ENCODE data around the gene ST6GALNAC1.

Gene ST6GALNAC1

GRCh38 chr17:76685366-76685765 is 41.8 kb upstream of the ST6GALNAC1 start:
- peaks cover 12% of the 10 kb centered on the region for H3K36me3 ChIP-seq (ENCODE audit: low read depth)
- TF ChIP-seq CTCF (IDR thresholded peaks at IDR 0.05; ENCODE audit: poor library complexity, severe bottlenecking): no peak
- no peak overlapping the region for H3K27ac ChIP-seq (ENCODE audit: poor library complexity, severe bottlenecking)
- H3K4me1 ChIP-seq (ENCODE audit: insufficient read depth, poor library complexity, severe bottlenecking): peaks cover 14% of the 10 kb centered on the region
- DNase-seq (ENCODE audit: low spot score): no peak
- no peak overlapping the region for H3K4me3 ChIP-seq (ENCODE audit: severe bottlenecking)
- no peak for ATAC-seq (ENCODE audit: low read depth)
- H3K27me3 ChIP-seq (ENCODE audit: insufficient read depth, poor library complexity, severe bottlenecking): no peaks in the 10 kb centered on the region
- H3K9me3 ChIP-seq (ENCODE audit: severe bottlenecking): no peaks in the 10 kb centered on the region

GRCh38 chr17:76684756-76685155 is 41.2 kb upstream of the ST6GALNAC1 start:
- no peak for TF ChIP-seq CTCF (IDR thresholded peaks at IDR 0.05; ENCODE audit: poor library complexity, severe bottlenecking)
- H3K9me3 ChIP-seq (ENCODE audit: severe bottlenecking): no peaks in the 10 kb centered on the region
- H3K36me3 ChIP-seq (ENCODE audit: low read depth): peaks cover 12% of the 10 kb centered on the region
- H3K4me3 ChIP-seq (ENCODE audit: severe bottlenecking): no peak overlapping the region
- ATAC-seq (ENCODE audit: low read depth): no peak
- no peak for DNase-seq (ENCODE audit: low spot score)
- H3K4me1 ChIP-seq (ENCODE audit: insufficient read depth, poor library complexity, severe bottlenecking): peaks cover 14% of the 10 kb centered on the region
- no peaks in the 10 kb centered on the region for H3K27me3 ChIP-seq (ENCODE audit: insufficient read depth, poor library complexity, severe bottlenecking)
- H3K27ac ChIP-seq (ENCODE audit: poor library complexity, severe bottlenecking): no peak overlapping the region

GRCh38 chr17:76683921-76684745 is 40.6 kb upstream of the ST6GALNAC1 start:
- H3K27ac ChIP-seq (ENCODE audit: poor library complexity, severe bottlenecking): no peak overlapping the region
- no peaks in the 10 kb centered on the region for H3K9me3 ChIP-seq (ENCODE audit: severe bottlenecking)
- peaks cover 10% of the 10 kb centered on the region for H3K4me1 ChIP-seq (ENCODE audit: insufficient read depth, poor library complexity, severe bottlenecking)
- H3K36me3 ChIP-seq (ENCODE audit: low read depth): peaks cover 12% of the 10 kb centered on the region
- no peak for TF ChIP-seq CTCF (IDR thresholded peaks at IDR 0.05; ENCODE audit: poor library complexity, severe bottlenecking)
- DNase-seq (ENCODE audit: low spot score) (no peak), ATAC-seq (ENCODE audit: low read depth) (no peak)
- H3K27me3 ChIP-seq (ENCODE audit: insufficient read depth, poor library complexity, severe bottlenecking): no peaks in the 10 kb centered on the region
- H3K4me3 ChIP-seq (ENCODE audit: severe bottlenecking): no peak overlapping the region

GRCh38 chr17:76683011-76683755 is 39.6 kb upstream of the ST6GALNAC1 start:
- peaks cover 12% of the 10 kb centered on the region for H3K36me3 ChIP-seq (ENCODE audit: low read depth)
- ATAC-seq (ENCODE audit: low read depth): no peak

More at GRCh38 chr17:76683011-76683755, 39.6 kb upstream of the ST6GALNAC1 start:
- Histone ChIP-seq H3K4me3 (ENCODE audit: severe bottlenecking) (no peak overlapping the region), H3K9me3 (ENCODE audit: severe bottlenecking) (no peaks in the 10 kb centered on the region), H3K4me1 (ENCODE audit: insufficient read depth, poor library complexity, severe bottlenecking) (peaks cover under 1% of the 10 kb centered on the region), H3K27ac (ENCODE audit: poor library complexity, severe bottlenecking) (no peak overlapping the region), H3K27me3 (ENCODE audit: insufficient read depth, poor library complexity, severe bottlenecking) (no peaks in the 10 kb centered on the region)
- peak; percentile 5 for TF ChIP-seq CTCF (IDR thresholded peaks at IDR 0.05; ENCODE audit: poor library complexity, severe bottlenecking)
- no peak for DNase-seq (ENCODE audit: low spot score)
